Measurements from ENCODE around the gene MAP4K2.

Gene MAP4K2

DNA sequence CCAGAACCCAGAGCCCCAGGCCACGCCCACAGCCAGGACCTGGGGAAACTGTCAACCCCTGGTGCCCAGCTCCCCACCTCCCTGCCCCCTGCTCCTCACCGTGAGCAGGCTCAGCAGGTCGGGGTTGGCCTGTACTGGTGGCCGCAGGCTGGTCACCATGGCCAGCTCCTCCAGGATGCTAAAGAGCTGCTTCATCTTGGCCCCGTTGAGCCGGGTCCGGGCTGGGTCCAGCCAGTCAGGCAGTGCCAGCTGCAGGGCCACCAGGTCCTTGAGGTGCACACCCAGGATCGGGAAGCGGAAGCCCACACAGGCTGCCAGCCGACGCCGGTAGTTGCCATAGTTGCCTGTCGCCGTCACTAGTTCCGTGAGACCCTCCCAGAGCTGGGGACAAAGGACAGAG is 66.4 kb downstream of the MAP4K2 start:
- DNase-seq (ENCODE audit: low spot score) = no peak

- DNase-seq (ENCODE audit: low spot score) = no peak
These were observed 67.2 kb downstream of the MAP4K2 start for GRCh38 chr11:64735725-64736259.
